ENCODE results near the gene MRPS18C. TPM values are rescaled to one million over a fixed set of nuclear protein-coding genes. Genes with fewer than 3 reads are reported as not detected.
A peak's percentile ranks its signal among the peaks of the same experiment; 100 is the strongest.

The MRPS18C gene
- polyA plus RNA-seq (ENCODE audit: insufficient read length in 12 of 12), result 10 to 100 TPM in 11 of 12 donors, not detected in 1; 25.7 to 72.9 (median 50.3) TPM
- long read RNA-seq, donor 1, transcript MRPS18C-201 (6 exons, 1,643 nt), result major isoform, 56 of 69 reads
- long read RNA-seq, donor 1, transcript MRPS18C-204 (5 exons, 666 nt), result minor isoform, 6 of 69 reads
- long read RNA-seq, donor 1, partial matches to known transcripts, result 0 of 69 reads
- long read RNA-seq, donor 1, other reads (novel, unspliced or antisense), result 0 of 69 reads
- long read RNA-seq, donor 2, transcript MRPS18C-204 (5 exons, 666 nt), result minor isoform, 5 of 80 reads
- long read RNA-seq, donor 2, transcript MRPS18C-201 (6 exons, 1,643 nt), result major isoform, 74 of 80 reads
- long read RNA-seq, donor 2, partial matches to known transcripts, result 0 of 80 reads
- long read RNA-seq, donor 2, other reads (novel, unspliced or antisense), result 0 of 80 reads
- long read RNA-seq, donor 3, transcript MRPS18C-201 (6 exons, 1,643 nt), result major isoform, 17 of 26 reads
- long read RNA-seq, donor 3, partial matches to known transcripts, result 5 of 26 reads
- long read RNA-seq, donor 3, other reads (novel, unspliced or antisense), result 0 of 26 reads
- long read RNA-seq, donor 4, transcript MRPS18C-201 (6 exons, 1,643 nt), result major isoform, 14 of 16 reads
- long read RNA-seq, donor 4, partial matches to known transcripts, result 0 of 16 reads
- long read RNA-seq, donor 4, other reads (novel, unspliced or antisense), result 0 of 16 reads
- long read RNA-seq, donor 5, transcript MRPS18C-201 (6 exons, 1,643 nt), result major isoform, 74 of 82 reads
- long read RNA-seq, donor 5, transcript MRPS18C-204 (5 exons, 666 nt), result minor isoform, 7 of 82 reads
- long read RNA-seq, donor 5, partial matches to known transcripts, result 0 of 82 reads
- long read RNA-seq, donor 5, other reads (novel, unspliced or antisense), result 0 of 82 reads
- long read RNA-seq, donor 6, transcript MRPS18C-204 (5 exons, 666 nt), result minor isoform, 6 of 43 reads
- long read RNA-seq, donor 6, transcript MRPS18C-201 (6 exons, 1,643 nt), result major isoform, 36 of 43 reads
- long read RNA-seq, donor 6, partial matches to known transcripts, result 0 of 43 reads
- long read RNA-seq, donor 6, other reads (novel, unspliced or antisense), result 0 of 43 reads
- long read RNA-seq, donor 7, transcript MRPS18C-201 (6 exons, 1,643 nt), result major isoform, 32 of 35 reads
- long read RNA-seq, donor 7, partial matches to known transcripts, result 0 of 35 reads
- long read RNA-seq, donor 7, other reads (novel, unspliced or antisense), result 0 of 35 reads
- long read RNA-seq, donor 8, transcript MRPS18C-201 (6 exons, 1,643 nt), result major isoform, 39 of 44 reads
- long read RNA-seq, donor 8, partial matches to known transcripts, result 0 of 44 reads
- long read RNA-seq, donor 8, other reads (novel, unspliced or antisense), result 0 of 44 reads
- long read RNA-seq, donor 9, transcript MRPS18C-204 (5 exons, 666 nt), result minor isoform, 7 of 53 reads
- long read RNA-seq, donor 9, transcript MRPS18C-201 (6 exons, 1,643 nt), result major isoform, 27 of 53 reads
- long read RNA-seq, donor 9, partial matches to known transcripts, result 19 of 53 reads
- long read RNA-seq, donor 9, other reads (novel, unspliced or antisense), result 0 of 53 reads
- long read RNA-seq, donor 10, transcript MRPS18C-201 (6 exons, 1,643 nt), result major isoform, 37 of 42 reads
- long read RNA-seq, donor 10, partial matches to known transcripts, result 0 of 42 reads
- long read RNA-seq, donor 10, other reads (novel, unspliced or antisense), result 0 of 42 reads
- long read RNA-seq, donor 11, transcript MRPS18C-204 (5 exons, 666 nt), result minor isoform, 5 of 71 reads
- long read RNA-seq, donor 11, transcript MRPS18C-203 (5 exons, 490 nt), result minor isoform, 5 of 71 reads
- long read RNA-seq, donor 11, transcript MRPS18C-201 (6 exons, 1,643 nt), result major isoform, 56 of 71 reads
- long read RNA-seq, donor 11, partial matches to known transcripts, result 0 of 71 reads
- long read RNA-seq, donor 11, other reads (novel, unspliced or antisense), result 0 of 71 reads

DNA sequence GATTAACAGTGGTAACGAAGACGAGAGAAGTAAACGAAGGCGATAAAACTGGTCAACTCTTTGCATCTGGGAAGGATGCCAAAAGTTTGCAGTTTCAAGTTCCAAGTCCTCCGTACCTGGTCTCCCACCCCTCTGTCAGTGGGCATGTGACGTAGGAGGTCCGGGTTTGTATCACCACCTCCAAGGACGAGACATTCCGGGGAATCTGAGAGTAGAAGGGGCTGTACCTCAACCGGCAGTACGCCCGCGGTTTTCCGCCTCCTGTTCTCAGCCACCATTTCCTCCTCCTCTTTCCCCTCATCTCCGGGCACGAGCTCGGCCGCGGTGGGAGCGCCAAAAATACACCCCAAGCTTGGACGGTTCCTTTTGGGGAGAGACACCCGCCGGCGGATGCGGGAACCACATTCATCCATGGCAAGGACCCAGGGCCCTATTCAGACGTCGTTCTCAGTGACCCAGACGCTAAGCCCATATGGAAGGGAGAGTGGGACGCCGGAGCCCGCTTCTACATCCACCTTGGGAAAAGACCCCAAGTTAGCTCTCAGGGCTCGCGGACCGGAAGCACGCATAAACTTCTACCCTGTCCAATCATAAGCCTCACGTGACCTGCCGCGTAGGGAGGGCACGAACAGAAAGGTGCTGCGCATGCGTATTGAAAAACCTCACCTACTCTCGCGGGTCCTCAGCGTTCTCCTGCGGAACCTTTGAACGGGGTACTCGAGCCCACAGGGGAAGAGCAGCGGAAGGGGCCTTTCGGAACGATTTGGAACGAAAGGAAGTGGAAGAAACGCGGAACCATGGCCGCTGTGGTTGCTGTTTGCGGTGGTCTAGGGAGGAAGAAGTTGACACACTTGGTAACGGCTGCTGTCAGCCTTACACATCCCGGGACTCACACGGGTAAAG lies at the start of gene MRPS18C, which contains the start of gene HELQ:
TSS of gene MRPS18C (plus strand) at position 778 of the 903 bp plus-strand sequence. CDS start at position 798, 20 bp downstream.
TSS of gene HELQ (minus strand) at position 543 of the 903 bp plus-strand sequence. CDS start at position 413, 130 bp downstream.
- peak; percentile 99 for DNase-seq

DNA sequence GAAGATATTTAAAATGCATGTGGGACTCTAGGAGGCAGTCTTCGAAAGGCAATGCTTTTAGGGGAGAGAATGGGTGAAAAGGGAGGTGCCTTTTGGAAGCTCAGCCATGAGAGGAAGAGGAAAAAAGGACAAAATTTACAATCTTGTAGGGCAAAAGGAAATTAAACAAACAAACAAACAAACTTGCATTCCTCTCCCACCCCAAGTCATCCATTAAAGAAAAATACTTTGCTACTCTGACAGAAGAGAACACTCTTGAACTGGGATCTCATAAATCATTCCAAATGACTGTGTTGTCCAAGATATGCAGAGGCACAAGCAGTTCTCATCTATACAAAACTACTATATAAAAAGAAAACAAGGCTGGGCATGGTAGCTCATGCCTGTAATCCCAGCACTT lies 47.0 kb upstream of the MRPS18C start:
- DNase-seq, result no peak

DNA sequence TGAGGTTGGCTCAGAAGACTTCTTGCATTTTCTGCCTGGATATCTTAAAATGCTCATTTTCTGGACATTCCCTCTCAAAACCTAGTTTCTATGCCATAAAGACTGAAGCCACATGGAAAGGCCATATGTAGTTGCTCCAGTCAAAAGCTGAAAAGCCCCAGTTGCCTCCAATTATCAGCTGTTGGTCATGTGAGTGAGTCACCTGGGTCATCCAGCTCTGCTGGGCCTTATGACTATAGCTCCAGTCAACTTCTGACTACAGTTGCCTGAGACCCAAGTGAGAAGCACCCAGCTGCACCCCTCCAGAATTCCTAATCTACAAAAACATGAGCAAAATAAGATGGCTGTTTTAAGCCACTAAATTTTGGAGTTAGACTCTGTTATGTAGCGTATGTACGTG lies 42.2 kb upstream of the MRPS18C start:
- no peak for DNase-seq

DNA sequence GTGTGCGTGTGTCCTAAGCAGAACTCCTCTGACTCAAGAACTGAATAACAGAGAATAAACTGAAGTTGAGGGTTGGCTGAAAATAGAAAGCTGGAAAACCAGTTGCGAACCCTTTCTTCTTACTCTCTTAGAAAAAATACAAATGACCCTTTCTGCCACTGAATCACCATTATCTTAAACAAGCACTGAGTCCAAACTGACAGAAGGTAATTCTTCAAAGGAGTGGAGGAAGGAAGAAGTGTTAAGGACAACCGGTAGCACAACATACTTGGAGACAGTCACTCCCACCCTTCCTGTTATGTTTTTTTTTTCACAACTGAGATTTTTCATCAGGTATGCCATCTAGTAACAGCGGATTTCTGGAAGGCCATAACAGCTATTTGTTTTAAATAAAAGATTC lies 38.3 kb upstream of the MRPS18C start:
- DNase-seq, result no peak

DNA sequence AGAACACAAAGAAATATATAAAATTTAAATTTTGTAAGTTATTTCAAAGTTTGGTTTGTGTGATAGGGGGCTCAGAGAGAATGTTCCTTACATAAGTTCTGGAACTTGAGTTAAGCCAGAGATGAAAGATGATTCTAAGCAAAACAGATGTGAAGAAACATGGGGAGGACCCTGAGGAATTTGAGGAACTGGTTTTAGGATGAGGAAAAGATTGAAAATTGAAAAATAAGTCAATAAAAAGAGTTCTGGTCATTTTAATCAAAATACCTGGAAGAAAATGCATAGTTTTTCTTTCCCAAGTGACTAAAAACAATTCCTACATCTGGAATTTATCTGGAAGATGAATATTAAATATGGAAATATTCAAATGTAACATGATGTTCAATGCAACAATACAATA lies 37.6 kb upstream of the MRPS18C start:
- peak; percentile 14 for DNase-seq

DNA sequence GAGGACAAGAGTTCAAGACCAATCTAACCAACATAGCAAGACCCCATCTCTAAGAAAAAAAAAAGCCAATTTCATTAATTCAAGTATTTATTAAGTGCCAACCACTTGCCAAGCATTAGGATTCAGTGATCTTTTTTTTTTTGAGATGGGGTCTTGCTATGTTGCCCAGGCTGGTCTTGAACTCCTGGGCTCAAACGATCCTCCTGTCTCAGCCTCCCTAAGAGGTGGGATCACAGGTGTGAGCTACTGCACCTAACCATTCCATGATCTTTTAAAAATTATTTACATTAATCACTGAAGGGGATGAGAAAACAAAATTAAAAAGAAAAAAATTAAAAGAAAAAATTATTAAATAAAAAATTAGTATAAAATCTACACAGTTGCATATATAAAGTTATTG lies 24.7 kb upstream of the MRPS18C start:
- no peak for DNase-seq

DNA sequence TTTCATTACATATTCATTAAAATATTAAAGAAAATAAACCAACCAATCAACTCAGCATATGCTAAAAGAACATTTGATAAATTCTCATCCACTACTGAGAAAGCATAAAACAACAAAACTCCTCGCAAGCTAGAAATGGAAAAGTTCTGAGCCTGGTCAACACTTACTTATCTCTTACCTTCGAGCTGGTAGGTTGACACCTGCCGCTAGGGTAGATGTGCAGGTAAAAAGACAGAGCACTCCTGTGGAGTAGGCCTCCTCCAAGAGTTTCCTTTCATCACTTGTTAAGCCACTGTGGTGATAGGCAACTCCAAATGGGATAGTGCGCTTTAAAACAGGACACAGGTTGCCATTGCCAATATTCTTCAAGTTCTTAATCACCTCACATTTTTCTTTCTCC lies 19.2 kb upstream of the MRPS18C start:
- DNase-seq, result no peak

DNA sequence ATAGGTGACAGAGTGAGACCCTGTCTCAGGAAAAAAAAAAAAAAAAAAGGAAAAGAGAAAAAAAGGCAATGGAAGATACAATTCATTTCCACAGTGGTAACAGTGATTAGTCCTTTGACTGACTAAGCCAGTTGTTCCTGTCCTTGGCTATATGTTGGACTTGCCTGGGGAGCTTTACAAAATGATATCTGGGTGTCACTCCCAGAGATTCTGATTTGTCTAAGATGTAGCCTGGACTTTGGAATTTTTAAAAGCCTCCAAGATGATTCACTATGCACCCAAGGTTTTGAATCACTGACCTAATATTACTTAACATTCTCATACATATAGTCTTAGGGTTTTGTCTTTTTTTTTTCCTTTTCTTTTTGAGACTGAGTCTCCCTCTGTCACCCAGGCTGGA lies 17.1 kb upstream of the MRPS18C start:
- no peak for DNase-seq

DNA sequence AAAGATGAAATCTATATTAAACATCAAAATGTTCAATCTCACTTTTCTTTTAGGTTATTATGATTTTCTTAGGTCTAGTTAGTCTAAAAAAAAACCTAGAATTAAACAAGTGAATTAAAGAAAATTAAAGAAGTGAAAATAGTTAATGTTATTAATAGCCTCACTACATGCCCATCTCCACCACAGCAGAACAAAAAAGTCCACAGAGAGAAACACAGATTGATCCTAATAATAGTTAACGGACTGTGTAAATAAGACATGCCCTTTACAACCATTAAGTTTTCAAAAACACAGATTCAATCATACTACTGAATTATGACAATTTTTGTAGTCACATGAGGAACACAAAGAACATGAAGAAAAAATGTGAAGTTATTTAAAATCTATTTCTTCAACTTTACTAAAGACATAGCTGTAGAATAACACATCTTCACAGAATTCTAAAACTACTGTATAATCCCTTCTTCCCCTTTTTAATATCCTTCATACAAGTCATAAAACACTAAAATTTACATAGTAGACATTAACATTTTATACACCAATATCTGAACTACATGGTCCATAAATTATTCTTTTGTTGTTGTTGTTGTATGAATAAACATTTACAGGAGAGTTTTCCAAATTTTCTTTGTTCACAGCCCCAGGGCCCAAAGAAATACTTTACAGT lies 15.6 kb upstream of the MRPS18C start:
- DNase-seq, result no peak

DNA sequence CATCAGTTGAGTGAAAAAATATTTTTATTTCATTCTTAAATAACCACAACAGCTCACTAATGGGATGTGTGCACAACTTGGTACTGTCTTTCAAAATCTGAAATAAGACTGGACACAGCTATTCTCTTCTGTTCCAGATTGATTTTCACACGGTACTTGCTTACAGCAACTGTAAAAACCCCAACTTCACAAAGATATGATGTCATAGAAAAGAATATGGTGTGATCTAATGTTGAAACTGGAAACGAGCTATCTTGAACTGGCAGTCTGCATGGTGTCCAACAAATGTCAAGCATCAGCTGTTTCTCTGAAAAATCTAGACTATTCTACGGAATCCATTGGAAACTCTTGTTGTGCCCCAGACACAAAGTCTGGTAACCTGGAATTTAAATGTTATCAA lies 15.0 kb upstream of the MRPS18C start:
- no peak for DNase-seq

DNA sequence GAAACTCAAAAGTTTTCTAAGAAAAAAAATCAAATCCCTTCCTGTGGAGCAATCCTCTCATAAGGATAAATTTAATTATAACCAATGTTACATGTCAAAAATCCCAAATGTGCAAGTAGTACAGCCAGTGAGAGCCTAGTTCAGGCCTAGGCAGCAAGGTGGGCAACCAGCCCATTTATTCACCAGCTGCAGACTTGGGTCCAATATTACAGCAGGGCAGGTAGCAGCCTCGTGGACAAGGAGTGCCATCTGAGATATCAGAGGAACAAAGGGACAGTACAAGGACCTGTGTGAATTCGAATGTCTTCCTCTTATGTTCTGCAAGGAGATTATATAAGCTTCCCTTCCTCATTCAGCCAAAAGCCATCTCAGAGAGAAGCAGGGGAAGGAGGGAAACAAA lies 6.8 kb upstream of the MRPS18C start:
- no peak for DNase-seq

DNA sequence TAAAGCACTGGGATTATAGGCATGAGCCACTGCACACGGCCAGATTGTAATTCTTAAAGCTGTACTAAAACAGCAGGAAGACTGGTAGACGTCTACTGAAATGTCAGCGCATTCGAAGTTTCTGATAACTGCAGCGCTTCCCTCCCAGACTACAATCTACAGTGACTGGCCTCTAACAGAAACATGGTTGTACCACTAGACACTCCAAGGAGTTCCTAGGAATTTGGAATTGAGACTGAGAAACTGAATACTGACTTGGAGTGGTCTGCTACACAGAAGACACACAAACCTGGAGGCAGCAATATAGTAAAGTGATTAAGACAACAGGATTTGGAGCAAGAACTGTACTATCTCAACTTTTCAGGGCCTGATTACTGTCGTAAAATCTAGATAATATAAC lies 1.2 kb upstream of the MRPS18C start:
- no peak for DNase-seq

DNA sequence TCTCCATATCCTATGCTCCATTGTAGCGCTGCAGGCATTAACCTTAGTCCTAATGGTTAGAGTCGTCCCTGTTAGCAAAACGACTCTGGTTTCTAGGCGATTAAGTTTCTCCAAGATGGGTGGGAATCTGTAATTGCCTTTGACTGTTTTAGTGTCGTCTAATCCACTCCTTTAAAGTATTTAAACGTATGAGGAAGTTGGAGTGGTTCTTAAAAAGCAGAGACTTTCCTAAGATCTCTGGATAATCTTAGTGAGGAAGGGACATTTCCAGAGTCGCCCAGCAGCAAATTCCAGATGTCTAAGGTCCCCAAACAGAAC lies 285 bp downstream of the MRPS18C start:
- no peak for DNase-seq

DNA sequence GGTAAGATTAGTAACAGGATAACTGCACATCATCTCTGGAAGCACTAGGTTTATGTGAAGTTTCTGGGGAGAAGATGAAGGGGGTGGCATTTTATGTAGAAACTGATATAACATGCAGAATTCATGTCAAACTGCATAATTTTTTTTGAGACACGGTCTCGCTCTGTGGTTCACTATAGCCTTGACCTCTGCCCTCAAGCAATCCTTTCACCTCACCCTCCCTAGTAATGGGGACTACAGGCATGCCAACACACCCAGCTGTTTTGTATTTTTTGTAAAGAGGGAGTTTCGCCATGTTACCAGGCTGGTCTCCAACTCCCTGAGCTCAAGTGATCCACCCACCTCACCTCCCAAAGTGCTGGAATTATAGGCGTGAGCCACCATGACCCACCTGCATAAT lies 17.6 kb downstream of the MRPS18C start:
- DNase-seq, result no peak

DNA sequence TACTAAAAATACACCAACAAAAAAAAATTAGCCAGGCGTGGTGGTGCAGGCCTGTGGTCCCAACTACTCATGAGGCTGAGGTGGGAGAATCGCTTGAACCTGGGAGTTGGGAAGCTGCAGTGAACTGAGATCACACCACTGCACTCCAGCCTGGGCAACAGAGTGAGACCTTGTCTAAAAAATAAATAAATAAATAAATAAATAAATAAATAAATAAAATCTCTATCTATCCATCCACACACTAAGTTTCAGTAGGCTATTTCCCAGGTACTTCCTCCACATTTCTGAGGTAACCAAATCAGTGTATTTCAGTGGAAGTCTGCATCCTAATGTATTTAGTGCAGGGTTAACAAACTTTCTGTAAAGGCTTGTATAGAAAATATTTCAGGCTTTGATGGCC lies 18.1 kb downstream of the MRPS18C start:
- DNase-seq, result no peak

DNA sequence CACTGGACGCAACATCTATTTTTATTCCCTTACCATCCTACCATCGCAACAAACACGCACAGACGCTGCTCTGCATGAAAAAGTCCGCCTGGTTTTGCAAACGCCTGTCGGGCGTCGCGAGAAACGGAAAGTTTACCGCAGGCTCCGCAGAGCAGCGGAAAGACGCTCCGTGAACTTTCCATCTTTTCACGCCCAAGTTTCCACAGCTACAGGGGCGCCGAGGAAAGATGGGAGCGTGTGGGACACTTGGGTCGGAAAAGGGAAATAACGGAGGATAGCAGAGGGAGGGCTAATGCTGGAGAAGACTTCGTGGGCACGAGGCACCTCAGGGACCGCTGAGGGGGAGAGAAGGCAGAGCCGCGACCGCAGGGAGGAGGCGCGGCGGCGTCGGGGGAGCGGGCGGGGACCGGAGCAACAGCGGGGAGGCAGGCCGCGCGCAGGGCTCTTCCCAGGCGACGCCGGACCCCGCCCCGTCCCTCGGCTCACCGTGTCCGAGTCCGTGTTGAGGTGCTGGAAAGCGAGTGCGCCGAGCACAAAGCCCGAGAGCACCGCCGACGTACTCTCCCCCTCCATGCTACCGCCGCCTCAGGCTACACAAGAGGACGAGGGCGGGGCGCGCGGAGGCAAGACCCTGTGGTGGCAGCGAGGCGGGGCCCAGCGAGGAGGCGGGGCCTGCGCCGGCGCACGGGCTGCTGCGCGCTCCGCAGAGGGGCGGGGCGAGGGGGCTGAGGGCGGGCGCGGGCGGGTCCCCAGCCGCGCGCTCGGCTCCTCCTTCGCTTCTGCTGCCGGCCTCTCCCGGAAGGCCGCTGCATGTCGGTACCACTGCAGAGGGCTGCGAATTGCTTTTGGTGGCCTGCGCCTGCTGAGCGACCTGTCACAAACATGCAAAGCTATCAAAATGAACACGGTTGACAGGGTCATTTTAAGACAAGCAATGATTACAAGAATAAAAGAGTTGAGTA lies 28.9 kb downstream of the MRPS18C start, which contains the start of gene ABRAXAS1:
TSS of gene ABRAXAS1 (minus strand) at position 601 of the 962 bp plus-strand sequence. CDS start at position 573, 28 bp downstream.
- DNase-seq, result peak; percentile 91

DNA sequence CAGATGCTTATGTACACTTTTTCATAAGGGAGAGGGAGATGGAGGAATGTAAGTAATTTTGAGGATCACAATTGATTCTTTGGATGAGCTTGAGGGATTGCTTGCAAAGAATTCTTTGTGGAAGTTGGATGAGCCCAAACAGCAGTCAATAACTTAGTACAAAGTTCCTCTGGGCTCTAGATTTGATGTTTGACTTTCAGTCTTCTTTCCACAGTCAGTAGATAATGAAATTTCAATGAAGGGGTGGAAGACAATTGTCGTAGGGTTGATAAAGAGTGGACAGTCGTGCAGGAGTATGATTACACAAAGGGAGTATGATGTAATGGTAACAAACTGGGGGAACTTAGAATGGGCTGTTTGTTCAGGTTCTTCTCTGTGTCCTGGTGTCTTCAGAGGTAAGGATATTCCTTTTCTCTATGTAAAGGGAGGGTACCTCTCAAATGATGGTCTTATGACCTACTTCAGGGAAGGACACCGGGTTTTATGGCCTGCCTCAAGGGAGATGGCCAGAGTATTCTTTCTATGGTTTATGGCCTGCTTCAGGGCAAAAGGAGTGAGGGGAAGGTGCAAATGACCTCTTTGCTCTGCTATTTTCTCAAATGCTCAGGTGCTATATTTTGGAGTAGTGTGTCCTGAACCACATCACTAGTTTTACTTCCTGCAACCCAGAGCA lies 30.7 kb downstream of the MRPS18C start:
- no peak for DNase-seq

All from muscle of arm (tissue), 14 donors.